Suprapubic skin (tissue), 4 donors: Measurements from ENCODE around the gene GCNT2. TPM values are rescaled to one million over a fixed set of nuclear protein-coding genes. Genes with fewer than 3 reads are reported as not detected.

Source experiments
- DNase-seq, 2 donors: peaks; one replicate each; pipeline ENCODE4 v3.0.0-alpha.2; 2019; ENCODE audit warnings: low spot score in 2 of 2
- H3K27ac ChIP-seq: fragments of 200-600 bp; sonication (generic); one replicate; pipeline ENCODE4 v1.5.1; 2019
- H3K27me3 ChIP-seq: fragments of 200-600 bp; sonication (generic); one replicate; pipeline ENCODE4 v1.5.1; 2019
- H3K36me3 ChIP-seq: fragments of 200-600 bp; sonication (generic); one replicate; pipeline ENCODE4 v1.5.1; 2019
- H3K4me1 ChIP-seq: fragments of 200-600 bp; sonication (generic); one replicate; pipeline ENCODE4 v1.5.1; 2019
- H3K4me3 ChIP-seq: fragments of 200-600 bp; sonication (generic); one replicate; pipeline ENCODE4 v1.5.1; 2019; ENCODE audit warnings: mild to moderate bottlenecking
- H3K9me3 ChIP-seq: fragments of 200-600 bp; sonication (generic); one replicate; pipeline ENCODE4 v1.5.1; 2019
- CTCF ChIP-seq, 2 donors: fragments of 200-600 bp in 1 of 2; fragments of 450-650 bp in 1 of 2; sonication (generic) in 1 of 2; IDR thresholded peaks; one replicate each; pipeline ENCODE4 v1.5.1; 2016 to 2019; ENCODE audit warnings: antibody characterized with exemption in 2 of 2, mild to moderate bottlenecking in 1 of 2, moderate library complexity in 1 of 2
- EP300 ChIP-seq: sonication (generic); formaldehyde crosslinking; IDR thresholded peaks from one replicate; pipeline ENCODE4 v1.6.1; 2017; ENCODE audit warnings: antibody characterized with exemption
- POLR2A ChIP-seq, 2 donors: fragments of 450-650 bp; IDR thresholded peaks; one replicate each; pipeline ENCODE4 v1.6.1; 2017; ENCODE audit warnings: antibody characterized with exemption in 2 of 2, mild to moderate bottlenecking in 2 of 2, moderate library complexity in 2 of 2
- POLR2AphosphoS5 ChIP-seq, 3 donors: sonication (generic); formaldehyde crosslinking; IDR thresholded peaks; one replicate each; pipeline ENCODE4 v1.6.1; 2017; ENCODE audit warnings: antibody characterized with exemption in 3 of 3
- WGBS: methylation state at CpG from one replicate; pipeline ENCODE4 v1.1.5; 2018; 5-methylcytosine and 5-hydroxymethylcytosine counted together
- total RNA-seq, 4 donors: library from RNA; depleted of rRNA; stranded (reverse); fragments of >200 nt; gene quantifications; one replicate each; pipeline ENCODE4 v1.1.0, GENCODE V29; 2016

Gene GCNT2
- total RNA-seq, 4 donors from 2014 or later, result 8.0 to 37.4 (median 14.4) TPM

DNA sequence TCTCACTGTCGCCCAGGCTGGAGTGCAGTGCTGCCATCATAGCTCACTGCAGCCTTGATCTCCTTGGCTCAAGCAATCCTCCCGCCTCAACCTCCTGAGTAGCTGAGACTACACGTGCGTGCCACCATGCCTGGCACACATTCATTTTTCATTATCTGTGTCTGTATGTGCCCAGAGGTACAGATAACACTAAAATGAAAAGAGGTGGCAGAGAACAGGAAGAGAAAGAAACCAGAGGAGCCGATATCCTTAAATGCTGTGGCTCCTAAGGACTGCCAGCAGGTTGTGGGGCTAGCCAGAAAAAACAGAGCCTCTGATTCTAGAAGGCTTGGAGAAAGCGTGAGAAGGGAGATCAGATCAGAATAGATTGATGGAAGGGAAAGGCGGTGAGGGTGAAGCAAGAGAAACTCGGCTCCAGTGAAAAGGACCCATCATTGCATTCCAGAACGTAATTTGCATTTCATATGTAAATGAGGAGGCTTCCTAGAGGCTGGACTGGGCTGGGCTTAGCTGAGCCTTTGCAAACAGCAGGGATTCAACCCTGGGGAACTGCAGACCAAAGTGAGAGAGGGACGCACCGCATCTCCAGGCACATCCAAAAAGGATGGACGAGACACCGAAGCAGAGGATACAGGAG lies 64.2 kb downstream of the GCNT2 start:
- WGBS, result 63% methylated on average over 13 of the region's 13 CpGs
- H3K9me3 ChIP-seq, result no peaks in the 10 kb centered on the region
- no peak overlapping the region for H3K4me3 ChIP-seq
- peaks cover 9% of the 10 kb centered on the region for H3K4me1 ChIP-seq
- no peaks in the 10 kb centered on the region for H3K36me3 ChIP-seq
- no peaks in the 10 kb centered on the region for H3K27me3 ChIP-seq
- TF ChIP-seq EP300, result no peak
- TF ChIP-seq POLR2A (IDR thresholded peaks at IDR 0.05), result no peak
- TF ChIP-seq POLR2AphosphoS5 (IDR thresholded peaks at IDR 0.05), result no peak
- TF ChIP-seq CTCF (IDR thresholded peaks at IDR 0.05), result no peak
- DNase-seq, result no peak
- H3K27ac ChIP-seq, result no peak overlapping the region

DNA sequence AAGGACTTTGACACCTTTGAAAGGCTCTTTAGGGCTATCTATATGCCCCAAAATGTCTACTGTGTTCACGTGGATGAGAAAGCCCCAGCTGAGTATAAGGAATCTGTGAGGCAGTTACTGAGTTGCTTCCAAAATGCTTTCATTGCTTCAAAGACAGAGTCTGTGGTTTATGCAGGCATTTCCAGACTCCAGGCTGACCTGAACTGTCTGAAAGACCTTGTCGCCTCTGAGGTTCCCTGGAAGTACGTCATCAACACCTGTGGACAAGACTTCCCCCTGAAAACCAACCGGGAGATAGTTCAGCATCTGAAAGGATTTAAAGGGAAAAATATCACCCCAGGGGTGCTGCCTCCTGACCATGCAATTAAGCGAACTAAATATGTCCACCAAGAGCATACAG lies 65.2 kb downstream of the GCNT2 start:
- TF ChIP-seq POLR2AphosphoS5 (IDR thresholded peaks at IDR 0.05) (no peak), POLR2A (IDR thresholded peaks at IDR 0.05) (no peak), EP300 (no peak), CTCF (IDR thresholded peaks at IDR 0.05) (no peak)
- Histone ChIP-seq H3K36me3 (no peaks in the 10 kb centered on the region), H3K27ac (no peak overlapping the region), H3K9me3 (no peaks in the 10 kb centered on the region), H3K4me3 (no peak overlapping the region), H3K4me1 (peaks cover 9% of the 10 kb centered on the region), H3K27me3 (no peaks in the 10 kb centered on the region)
- 73% methylated on average over 5 of the region's 5 CpGs for WGBS
- no peak for DNase-seq

DNA sequence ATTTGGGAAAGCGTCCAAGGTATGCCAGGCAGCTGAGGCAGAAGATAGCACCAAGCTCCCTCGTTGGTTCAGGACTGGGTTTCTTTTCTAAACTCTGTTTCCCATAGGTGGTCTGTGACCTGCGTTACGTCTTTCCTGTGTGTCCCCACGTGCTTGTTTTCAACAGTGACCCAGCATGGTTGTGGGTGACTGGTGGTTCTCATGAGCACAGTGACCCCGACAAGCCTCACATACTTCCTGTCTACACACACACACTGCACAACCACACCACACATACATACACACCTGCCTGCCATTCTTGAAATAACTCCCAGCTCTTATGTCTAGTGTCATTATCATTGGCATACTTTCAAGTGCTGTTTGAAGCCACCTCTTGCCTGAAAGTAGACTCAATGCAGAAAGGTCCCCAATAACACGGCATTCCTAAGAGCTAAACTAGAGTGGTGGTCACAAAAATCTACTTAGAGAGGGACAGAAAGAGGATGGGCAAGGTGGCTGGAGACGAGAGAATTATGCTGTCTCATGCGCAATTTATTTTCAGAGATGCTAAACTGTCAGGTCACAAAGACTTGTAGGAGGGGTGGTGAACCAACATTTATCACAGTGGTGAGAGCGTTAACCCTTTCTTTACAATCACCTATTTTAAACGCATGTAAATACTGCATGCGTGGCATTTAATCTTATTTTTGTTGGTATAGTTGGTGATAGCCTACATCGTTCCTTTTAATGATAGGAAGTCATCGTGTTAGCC lies 66.7 kb downstream of the GCNT2 start:
- no peak for DNase-seq
- no peaks in the 10 kb centered on the region for H3K27me3 ChIP-seq
- TF ChIP-seq EP300 (no peak), CTCF (IDR thresholded peaks at IDR 0.05) (no peak), POLR2A (IDR thresholded peaks at IDR 0.05) (no peak), POLR2AphosphoS5 (IDR thresholded peaks at IDR 0.05) (no peak)
- no peaks in the 10 kb centered on the region for H3K36me3 ChIP-seq
- no peaks in the 10 kb centered on the region for H3K9me3 ChIP-seq
- WGBS, result 72% methylated on average over 14 of the region's 14 CpGs
- no peak overlapping the region for H3K27ac ChIP-seq
- no peak overlapping the region for H3K4me3 ChIP-seq
- H3K4me1 ChIP-seq, result peaks cover 9% of the 10 kb centered on the region

- H3K4me3 ChIP-seq, result no peak overlapping the region
- no peaks in the 10 kb centered on the region for H3K9me3 ChIP-seq
- H3K4me1 ChIP-seq, result no peaks in the 10 kb centered on the region
- H3K27ac ChIP-seq, result no peak overlapping the region
- WGBS, result 89% methylated on average over 7 of the region's 7 CpGs
- no peak for DNase-seq
- H3K27me3 ChIP-seq, result no peaks in the 10 kb centered on the region
- no peaks in the 10 kb centered on the region for H3K36me3 ChIP-seq
- TF ChIP-seq POLR2AphosphoS5 (IDR thresholded peaks at IDR 0.05) (no peak), EP300 (no peak), POLR2A (IDR thresholded peaks at IDR 0.05) (no peak), CTCF (IDR thresholded peaks at IDR 0.05) (no peak)
Measured at GRCh38 chr6:10588562-10589428, 67.6 kb downstream of the GCNT2 start.

- TF ChIP-seq EP300 (no peak), CTCF (IDR thresholded peaks at IDR 0.05) (no peak), POLR2A (IDR thresholded peaks at IDR 0.05) (no peak), POLR2AphosphoS5 (IDR thresholded peaks at IDR 0.05) (no peak)
- H3K4me3 ChIP-seq, result no peak overlapping the region
- no peak overlapping the region for H3K27ac ChIP-seq
- no peaks in the 10 kb centered on the region for H3K27me3 ChIP-seq
- WGBS, result 96% methylated on average over 2 of the region's 2 CpGs
- no peaks in the 10 kb centered on the region for H3K36me3 ChIP-seq
- no peaks in the 10 kb centered on the region for H3K9me3 ChIP-seq
- no peaks in the 10 kb centered on the region for H3K4me1 ChIP-seq
- no peak for DNase-seq
Measured at GRCh38 chr6:10589429-10589727, 68.2 kb downstream of the GCNT2 start.
